GM15510 (cell line): ENCODE measurements around the gene ARID5A.

ENCODE experiments used
- POLR2A ChIP-seq: IDR thresholded peaks from 3 replicates; pipeline ENCODE4 v1.6.1; 2011; ENCODE audit warnings: borderline replicate concordance; ENCODE audit not compliant: insufficient read length; ENCODE audit errors: extremely low read depth

ARID5A gene

DNA sequence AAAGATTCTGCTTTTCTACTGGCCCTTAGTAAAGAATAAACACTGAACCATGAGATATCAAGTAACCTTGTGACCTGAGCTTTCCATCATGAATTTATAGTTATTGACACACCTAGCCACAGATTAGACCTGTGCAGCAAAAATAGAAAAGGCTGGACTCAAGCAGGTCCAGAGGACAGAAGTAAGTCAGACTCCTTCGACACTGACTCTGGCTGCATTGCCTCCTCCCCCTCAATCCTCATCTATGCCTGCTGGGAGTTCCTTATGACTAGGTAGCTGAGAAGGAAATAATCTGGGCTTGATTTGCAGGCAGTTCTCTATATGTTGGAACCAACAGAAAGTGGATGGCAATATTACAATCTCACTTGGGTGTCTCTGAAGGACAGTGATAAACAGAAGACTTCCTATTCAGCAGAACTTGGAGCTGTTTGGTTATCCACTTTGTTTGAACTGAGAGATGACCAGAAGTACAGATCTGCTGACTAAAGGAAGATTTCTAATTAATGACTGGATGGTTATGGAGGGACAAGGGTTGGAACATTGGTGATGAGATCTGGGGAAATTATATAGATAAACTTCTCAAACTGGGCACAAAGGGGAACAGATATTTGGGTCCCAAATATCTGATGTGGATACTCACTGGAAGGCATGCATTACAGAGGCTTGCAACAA, 39.4 kb downstream of the ARID5A start:
- TF ChIP-seq POLR2A, result no peak

DNA sequence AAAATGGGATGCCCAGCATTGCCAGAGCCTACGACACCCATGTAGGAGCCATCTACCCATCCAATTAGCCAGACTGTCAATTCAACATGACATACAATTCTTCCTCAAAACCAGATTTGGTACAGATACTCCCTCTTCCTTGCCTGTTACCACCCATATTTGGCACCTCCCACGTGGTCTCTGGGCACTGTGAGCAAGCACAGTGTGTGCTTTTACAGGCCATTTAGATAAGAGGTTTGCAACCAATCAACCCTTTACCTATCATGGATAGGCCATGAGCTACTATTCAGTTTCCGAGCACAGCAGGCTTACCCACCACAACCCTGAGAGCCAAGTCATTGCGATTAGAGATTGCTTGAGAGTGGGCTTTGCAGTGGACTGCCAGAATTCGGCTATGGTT, 40.9 kb downstream of the ARID5A start:
- no peak for TF ChIP-seq POLR2A

DNA sequence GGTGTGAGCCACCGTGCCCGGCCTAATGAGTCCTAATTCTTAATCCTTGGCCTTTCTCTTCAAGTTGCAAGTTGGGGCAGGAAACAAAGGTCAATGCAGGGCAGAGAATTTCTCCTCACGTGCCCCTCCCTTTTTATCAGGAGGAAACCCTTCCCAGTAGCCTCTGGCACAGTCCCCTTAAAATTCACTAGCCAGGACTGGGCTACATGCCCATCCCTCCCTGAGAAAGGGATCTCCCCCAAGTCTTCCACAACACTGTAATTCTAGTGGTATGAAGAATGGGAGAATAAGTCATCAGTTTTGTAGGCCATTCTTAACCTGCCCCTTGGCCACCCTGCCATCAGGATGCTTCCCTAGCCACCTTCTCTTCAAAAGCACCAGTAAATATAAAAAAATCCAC, 42.2 kb downstream of the ARID5A start:
- no peak for TF ChIP-seq POLR2A

DNA sequence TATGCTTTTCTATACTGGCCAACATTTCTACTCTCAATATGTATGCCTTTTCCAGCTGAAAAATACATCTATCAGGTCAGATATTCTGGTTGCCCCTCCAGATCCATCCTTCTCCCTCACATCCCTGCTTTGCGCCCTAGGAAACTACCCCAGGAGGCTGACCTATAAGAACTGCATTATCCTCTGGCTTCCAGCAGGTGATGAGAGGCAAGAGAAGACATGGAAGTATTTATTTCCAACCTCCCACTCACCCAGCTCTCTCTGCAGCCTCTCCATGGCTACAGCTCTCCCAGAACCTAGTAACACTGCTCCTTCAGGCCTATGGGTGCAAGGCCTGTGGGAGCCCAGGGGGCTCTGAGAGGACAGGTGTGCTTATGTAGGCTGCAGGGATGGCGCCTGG, 42.9 kb downstream of the ARID5A start:
- no peak for TF ChIP-seq POLR2A

GRCh38 chr2:96580771-96581170, 44.2 kb downstream of the ARID5A start:
- no peak for TF ChIP-seq POLR2A

GRCh38 chr2:96584017-96584416, 47.5 kb downstream of the ARID5A start:
- no peak for TF ChIP-seq POLR2A

DNA sequence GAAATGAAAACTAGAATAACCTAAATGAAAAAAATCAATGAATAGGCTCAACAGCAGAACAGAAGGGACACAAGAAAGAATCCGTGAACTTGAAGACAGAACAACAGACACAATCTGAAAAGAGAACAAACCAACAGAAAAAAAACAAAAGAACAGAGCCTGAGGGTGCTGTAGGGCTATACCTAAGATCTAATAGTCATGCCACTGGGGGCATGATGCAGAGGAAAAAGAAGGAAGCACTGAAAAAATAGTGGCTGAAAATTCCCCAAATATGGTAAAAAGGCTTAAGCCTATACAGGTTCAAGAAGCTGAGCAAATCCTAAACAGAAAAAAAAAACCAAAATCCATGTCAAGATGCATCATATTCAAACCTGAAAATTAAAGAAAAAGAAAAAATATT, 51.3 kb downstream of the ARID5A start:
- TF ChIP-seq POLR2A, result no peak

- TF ChIP-seq POLR2A, result no peak
Measured at GRCh38 chr2:96591054-96591453, 54.5 kb downstream of the ARID5A start.

GRCh38 chr2:96591494-96591893, 54.9 kb downstream of the ARID5A start:
- TF ChIP-seq POLR2A, result no peak

- no peak for TF ChIP-seq POLR2A
Measured at GRCh38 chr2:96594282-96594681, 57.7 kb downstream of the ARID5A start.

DNA sequence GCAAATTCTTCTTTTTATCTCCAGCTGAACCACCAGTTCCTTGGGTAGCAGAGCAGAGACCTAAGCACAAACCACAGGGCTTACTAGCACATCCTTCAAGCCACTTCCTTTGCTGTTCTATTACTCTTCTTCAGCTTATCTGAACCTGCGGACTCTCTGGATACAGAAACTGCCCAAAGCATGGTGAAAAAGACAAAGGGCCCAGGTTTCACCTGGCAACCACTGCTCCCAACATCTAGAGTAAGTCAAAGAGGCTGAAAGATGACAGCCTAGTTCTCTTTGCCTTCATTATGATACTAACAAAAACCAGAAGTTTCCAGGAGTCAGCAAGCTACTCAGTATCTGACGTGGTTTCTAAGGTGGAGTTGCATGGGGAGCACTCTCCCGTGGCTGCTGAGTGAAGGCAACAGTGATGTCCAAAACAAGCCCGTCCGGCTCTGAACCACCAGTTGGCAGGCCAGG, 58.2 kb downstream of the ARID5A start:
- no peak for TF ChIP-seq POLR2A

GRCh38 chr2:96596596-96596995, 60.0 kb downstream of the ARID5A start:
- no peak for TF ChIP-seq POLR2A

DNA sequence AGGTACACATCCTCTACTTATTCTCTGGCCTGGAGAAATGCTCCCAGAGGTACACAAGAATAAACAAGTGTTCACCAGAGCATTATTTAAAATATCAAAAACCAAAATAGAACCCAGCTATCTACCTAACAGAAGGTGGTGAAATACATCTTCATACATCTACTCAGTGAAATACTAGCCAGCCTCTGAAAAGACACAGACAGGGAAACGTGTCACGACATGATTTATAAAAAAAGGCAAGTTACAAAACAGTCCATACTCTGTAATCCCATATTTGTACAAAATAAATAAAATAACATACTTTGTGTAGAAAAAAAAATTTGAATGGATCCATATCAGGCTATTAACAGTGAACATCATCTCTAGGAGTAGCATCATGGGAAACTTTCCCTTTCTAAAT, 63.4 kb downstream of the ARID5A start:
- no peak for TF ChIP-seq POLR2A

DNA sequence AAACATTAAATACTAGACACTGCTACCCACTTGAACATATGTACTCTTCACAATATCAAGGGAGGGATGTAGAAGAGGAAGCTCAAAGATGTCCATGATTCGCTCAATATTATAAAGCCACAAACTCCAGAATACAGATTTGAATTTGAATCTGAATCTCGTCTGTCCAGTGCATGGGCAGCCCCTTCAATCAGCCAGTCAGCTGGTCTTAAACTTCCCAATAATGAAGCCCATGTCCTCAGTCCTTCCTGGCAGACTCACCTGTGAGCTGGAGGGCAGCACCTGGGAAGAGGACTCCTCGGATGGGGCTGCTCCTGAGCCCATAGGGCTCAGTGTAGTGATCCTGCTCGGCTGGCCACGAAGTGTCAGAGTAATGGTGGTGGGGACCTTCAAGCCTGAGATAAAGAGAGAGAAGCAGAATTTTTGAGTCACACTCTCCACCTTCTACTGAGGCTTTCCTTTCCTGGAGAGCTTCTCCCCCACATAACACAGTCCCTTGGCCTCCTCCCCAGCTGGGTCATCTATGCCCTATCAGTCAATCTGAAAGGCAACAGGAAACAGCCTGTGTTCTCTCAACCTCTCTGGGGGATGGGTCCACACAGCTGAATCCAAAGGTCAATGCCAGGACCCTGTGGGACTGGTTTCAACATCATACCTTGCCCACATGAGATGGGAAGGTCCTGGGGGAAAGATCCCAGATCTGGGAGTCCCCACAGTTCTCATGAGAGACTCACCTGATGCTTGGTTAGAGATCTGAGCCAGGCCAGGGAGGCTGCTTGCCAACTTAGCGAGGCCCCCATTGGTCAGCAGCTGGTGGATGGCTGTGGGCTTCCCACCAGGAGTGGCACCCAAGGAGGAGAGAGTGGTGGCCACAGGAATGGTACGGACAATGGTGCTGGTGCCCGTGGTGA, 65.1 kb downstream of the ARID5A start:
- no peak for TF ChIP-seq POLR2A
